NCI-H82 treated with DMSO at 0.1 percent for 48 hours (cell line): ENCODE data around the gene LRRFIP1.
"Not testable (repeated sequence)": the region's sequence is repeated elsewhere in the genome, so short reads cannot be mapped to it uniquely, and the experiment has no call there.

Experiments used
- DNase-seq: peaks from one replicate; lab custom pipeline; 2025; ENCODE audit not compliant: unreplicated experiment; lab: John Stamatoyannopoulos, UW

LRRFIP1 gene

DNA sequence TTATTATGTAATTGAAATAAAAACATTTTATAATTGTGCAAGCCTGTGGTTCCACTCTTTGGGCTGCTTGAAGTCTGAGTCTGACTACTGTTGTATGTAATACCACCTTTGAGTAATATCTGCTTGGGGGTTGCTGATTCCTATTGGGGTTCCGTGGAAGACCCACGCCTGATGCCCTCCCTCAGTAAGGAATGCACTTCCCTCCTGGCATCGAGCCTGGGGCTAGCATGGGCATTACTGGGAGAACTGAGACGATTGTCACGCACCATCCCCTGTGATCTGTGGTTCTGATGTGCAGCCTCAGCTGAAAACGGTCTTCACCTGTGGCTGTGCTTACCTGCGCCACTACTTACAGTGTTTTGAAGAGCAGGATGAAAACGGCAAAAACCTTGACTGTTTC lies 138.5 kb downstream of the LRRFIP1 start:
- no peak for DNase-seq

DNA sequence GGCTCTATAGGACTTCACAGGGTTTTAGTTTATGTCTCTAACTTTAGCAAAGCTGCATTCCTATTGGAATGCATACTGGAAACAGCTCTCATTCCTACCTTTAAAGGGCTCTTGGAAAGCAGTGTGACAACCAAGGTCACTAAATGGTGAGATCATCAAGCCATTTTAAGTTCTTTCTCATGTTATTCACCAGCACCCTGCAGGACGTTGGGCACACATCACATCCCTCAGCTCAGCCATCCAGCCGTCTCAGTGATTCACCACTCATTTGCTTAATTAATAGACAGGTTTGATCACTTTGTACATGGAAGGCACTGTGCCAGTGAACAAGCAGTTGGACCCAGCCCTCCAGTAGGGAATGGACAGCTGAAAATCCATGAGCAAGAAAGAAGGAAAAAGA lies 139.0 kb downstream of the LRRFIP1 start:
- no peak for DNase-seq

GRCh38 chr2:237772513-237772912 lies 145.1 kb downstream of the LRRFIP1 start:
- no peak for DNase-seq

- no peak for DNase-seq
Observed at GRCh38 chr2:237773826-237774225, 146.4 kb downstream of the LRRFIP1 start.

- DNase-seq: peak; percentile 19
Observed at GRCh38 chr2:237774811-237775553, 147.6 kb downstream of the LRRFIP1 start.

- no peak for DNase-seq
Observed at GRCh38 chr2:237779521-237779920, 152.1 kb downstream of the LRRFIP1 start.

- DNase-seq: no peak
Observed at GRCh38 chr2:237782181-237782580, 154.8 kb downstream of the LRRFIP1 start.

- not testable (repeated sequence) for DNase-seq
Observed at GRCh38 chr2:237783678-237784077, 156.3 kb downstream of the LRRFIP1 start.

DNA sequence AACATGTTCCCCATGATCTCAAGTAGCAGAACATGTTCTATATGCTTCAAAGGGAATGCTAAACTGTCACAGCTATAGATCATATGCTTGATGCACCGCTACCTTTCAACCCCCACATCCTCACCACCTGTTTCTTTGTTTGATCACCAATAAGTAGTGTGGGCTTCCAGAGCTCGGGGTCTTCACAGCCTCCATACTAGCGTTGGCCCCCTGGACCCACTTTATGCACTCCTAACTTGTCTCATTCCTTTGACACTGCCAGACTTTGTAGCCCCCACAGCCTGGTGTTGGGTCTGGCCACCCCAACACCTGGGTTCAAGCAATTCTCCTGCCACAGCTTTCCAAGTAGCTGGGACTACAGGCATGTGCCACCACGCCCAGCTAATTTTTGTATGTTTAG lies 159.5 kb downstream of the LRRFIP1 start:
- DNase-seq: no peak

DNA sequence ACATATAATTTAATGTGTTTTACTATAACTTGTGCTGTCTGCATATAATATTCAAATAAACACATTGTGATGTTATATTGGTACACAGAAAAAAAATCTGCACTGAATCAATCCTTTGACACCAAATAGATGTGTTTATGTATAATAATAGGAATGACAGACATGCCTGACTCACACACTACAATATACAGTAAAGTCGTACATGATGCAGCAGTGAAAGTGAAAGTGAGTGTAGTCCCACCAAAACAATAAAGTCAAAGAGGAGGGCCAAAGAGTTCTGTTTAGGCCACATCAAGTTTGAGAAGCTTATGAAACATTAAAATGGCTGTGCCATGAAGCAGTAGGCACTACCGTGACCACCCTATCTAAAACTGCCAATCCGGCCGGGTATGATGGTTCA lies 163.0 kb downstream of the LRRFIP1 start:
- no peak for DNase-seq

GRCh38 chr2:237791977-237792727 lies 164.8 kb downstream of the LRRFIP1 start:
- no peak for DNase-seq

- no peak for DNase-seq
Observed at GRCh38 chr2:237797253-237797652, 169.9 kb downstream of the LRRFIP1 start.

DNA sequence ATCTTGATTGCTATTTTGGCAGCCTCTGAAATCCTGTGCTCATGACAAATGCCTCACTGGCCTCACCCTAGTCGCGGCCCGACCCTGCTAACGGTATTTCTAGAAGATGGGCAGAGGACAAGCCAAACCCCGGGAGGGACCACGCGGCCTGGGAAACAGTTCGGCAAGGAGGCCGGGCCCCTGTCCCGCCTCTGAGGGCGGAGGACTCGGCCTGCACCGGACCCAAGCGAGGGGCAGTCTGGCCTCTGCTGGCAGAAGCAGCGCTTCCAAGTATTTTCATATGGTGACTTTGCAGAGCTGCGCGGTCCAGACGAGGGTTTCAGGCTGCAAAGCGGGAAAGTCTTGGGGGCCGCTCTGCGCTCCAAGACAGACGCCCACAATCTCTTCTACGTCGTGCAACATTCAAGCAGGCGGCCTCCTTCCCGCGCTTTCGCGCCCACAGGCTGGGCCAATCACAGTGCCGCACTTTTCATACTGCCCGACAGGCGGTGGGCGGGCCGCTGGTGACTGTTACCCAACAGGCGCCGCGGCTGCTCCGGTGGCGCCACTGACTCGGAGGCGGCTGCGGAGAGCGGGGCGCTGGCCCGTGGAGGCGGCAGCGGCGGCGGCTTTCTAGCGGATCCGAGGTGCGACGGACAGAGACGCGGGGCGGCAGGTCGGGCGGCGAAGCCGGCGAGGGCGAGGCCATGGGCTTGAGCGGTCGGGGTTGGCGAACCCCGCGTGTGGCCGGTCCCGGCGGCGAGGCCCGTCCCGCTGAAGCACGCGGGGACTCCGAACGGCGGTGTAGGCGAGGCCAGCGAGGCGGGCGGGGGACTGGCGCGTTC lies 171.1 kb downstream of the LRRFIP1 start, which contains the start of gene RBM44:
TSS of gene RBM44 (plus strand) at position 544 of the 824 bp plus-strand sequence. CDS start 14,831 bp downstream, outside the sequence.
- no peak for DNase-seq

DNA sequence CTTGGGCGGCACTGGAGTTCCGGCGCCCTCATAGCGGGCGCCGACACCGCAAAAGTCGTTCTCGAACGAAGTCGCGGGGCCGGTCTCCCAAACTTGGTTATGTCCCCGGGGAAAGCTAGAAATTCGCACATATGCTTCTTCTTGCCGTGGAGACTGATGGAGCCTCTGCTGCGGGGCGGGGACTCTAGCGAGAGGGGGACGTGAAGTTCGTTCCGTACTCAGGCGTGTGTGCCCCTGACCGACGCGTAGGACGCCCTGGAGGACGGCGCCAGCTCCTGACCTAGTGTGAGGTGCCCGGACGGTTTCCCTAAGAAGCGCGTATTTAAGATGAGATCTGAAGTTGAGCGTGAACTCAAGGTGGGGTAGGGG lies 171.7 kb downstream of the LRRFIP1 start:
- DNase-seq: no peak

DNA sequence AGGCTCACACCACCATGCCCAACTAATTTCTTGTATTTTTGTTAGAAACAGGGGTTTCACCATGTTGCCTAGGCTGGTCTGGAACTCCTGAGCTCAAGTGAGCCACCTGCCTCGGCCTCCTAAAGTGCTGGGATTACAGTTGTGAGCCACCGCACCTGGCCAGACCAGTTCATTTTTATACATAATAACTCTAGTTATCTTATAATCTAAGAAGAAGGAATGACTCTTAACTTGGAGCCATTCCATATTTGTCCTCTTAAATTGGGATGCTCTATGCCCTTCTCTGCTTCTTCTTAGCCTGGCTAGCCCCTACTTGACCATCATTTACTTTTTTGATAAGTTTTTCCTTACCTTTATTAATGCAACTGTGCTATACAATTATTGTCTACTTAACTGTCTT lies 174.1 kb downstream of the LRRFIP1 start:
- no peak for DNase-seq

GRCh38 chr2:237806334-237806733 lies 178.9 kb downstream of the LRRFIP1 start:
- no peak for DNase-seq

DNA sequence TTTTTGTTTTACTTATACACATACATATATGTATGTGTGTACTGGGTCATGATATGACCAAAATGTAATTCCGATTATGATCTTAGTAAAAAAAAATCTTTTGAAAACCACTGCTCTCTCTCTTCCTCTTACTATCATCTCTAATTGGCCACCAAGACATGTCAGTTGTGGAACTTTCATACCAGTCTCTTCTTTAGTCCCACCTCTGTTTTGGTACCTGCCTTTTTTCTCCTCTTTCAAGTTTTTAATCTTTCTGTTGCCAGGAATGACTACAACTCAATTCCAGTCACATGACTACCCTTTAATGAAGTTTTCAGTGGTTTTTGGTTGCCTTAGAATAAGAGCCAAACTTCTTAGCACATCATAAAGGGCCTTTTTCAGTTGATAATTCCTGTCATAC lies 188.2 kb downstream of the LRRFIP1 start:
- DNase-seq: no peak

DNA sequence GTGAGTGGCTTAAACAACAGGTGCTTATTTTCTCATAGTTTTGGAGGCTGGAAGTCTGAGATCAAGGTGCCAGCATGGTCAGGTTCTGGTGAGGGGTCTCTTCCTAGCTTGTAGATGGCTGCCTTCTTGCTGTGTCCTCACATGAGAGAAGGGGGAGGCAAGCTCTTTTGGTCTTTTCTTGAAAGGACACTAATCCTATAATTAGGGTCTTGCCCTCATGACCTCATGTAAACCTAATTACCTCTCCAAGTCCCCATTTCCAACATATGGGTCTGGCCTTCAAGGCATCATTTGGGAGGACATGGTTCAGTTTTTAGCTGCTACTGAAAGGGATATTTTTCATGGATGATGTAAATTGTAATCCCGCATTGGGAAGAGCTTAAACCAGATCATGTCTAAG lies 189.1 kb downstream of the LRRFIP1 start:
- DNase-seq: peak; percentile 42

GRCh38 chr2:237818066-237818473 lies 190.7 kb downstream of the LRRFIP1 start:
- no peak for DNase-seq

GRCh38 chr2:237819231-237819630 lies 191.8 kb downstream of the LRRFIP1 start:
- DNase-seq: no peak

DNA sequence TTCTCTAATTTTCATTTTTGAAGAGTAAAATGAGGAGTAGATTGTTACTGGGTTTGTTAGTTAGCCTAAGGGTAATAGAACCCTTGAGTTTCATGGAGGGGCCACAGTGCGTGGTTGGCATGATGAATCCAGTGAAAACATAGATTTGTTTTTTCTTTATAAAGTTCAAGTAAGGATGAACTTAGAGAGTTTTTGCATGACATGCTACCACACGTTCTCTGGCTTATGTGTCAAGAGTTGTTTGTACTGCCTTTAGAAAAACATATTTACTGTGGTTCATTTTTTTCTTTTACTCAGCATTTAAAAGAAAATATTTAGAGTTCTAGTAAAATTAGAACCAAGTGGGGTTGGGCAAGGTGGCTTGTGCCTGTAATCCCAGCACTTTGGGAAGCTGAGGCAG lies 193.0 kb downstream of the LRRFIP1 start:
- DNase-seq: no peak

DNA sequence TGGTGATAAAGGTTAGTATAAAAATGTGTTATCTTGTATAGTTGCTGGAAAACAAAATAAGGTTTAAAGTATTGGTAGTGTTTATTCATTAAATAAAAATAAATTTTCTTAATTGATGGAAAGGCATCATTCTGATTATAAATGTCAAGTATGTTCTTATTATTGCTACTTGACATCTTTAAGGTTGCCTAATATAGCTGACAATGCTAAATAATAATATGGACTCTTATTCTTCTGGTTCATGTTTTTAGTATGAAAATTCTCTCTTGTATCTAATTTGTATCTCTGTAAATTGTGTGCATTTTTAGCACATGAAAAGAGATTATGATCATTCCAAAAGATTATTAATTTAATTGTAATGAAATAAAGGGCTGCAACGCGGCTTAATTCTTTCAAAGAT lies 196.2 kb downstream of the LRRFIP1 start:
- DNase-seq: no peak
